Activated naive CD8-positive, alpha-beta T cell treated with anti-CD3 and anti-CD28 coated beads, Interleukin-2, amount 10 ng/mL, durations not matched to agents 7 days and 5 days (primary cell): Measurements from ENCODE around the gene SPDEF. TPM values are rescaled to one million over a fixed set of nuclear protein-coding genes. Genes with fewer than 3 reads are reported as not detected.

Experiments used
- ATAC-seq: fragments of 150-1000 bp; cut with Tn5 transposase; one replicate; pipeline ENCODE4 v1.10.0; 2021; ENCODE audit warnings: low read depth, moderate library complexity
- POLR2A ChIA-PET: fragments of 350-600 bp; sonication (Branson Sonifier 250); formaldehyde crosslinking; loops from one replicate; lab custom pipeline; 2021; ENCODE audit warnings: antibody characterized with exemption; lab: Charles Lee
- DNase-seq: peaks from one replicate; pipeline ENCODE4 v3.0.0; 2021
- H3K27ac Mint-ChIP-seq: one replicate; pipeline ENCODE4 v1.8.0; 2022; ENCODE audit warnings: mild to moderate bottlenecking, mixed read lengths
- H3K27me3 Mint-ChIP-seq: one replicate; pipeline ENCODE4 v1.8.0; 2022; ENCODE audit warnings: mild to moderate bottlenecking, moderate library complexity, mixed read lengths
- H3K36me3 Mint-ChIP-seq: one replicate; pipeline ENCODE4 v1.8.0; 2021; ENCODE audit warnings: mild to moderate bottlenecking, mixed read lengths
- H3K4me1 Mint-ChIP-seq: one replicate; pipeline ENCODE4 v1.8.0; 2021; ENCODE audit warnings: mixed read lengths
- H3K4me3 Mint-ChIP-seq: one replicate; pipeline ENCODE4 v1.8.0; 2022; ENCODE audit warnings: mild to moderate bottlenecking, moderate library complexity, mixed read lengths
- H3K9me3 Mint-ChIP-seq: one replicate; pipeline ENCODE4 v1.8.0; 2021; ENCODE audit warnings: mixed read lengths
- total RNA-seq, 2 experiments: library from RNA; stranded (reverse); gene quantifications; one replicate each; pipeline ENCODE4 v1.2.3, GENCODE V29; 2021

The SPDEF gene
- total RNA-seq, 2 experiments from 2014 or later = not detected

DNA sequence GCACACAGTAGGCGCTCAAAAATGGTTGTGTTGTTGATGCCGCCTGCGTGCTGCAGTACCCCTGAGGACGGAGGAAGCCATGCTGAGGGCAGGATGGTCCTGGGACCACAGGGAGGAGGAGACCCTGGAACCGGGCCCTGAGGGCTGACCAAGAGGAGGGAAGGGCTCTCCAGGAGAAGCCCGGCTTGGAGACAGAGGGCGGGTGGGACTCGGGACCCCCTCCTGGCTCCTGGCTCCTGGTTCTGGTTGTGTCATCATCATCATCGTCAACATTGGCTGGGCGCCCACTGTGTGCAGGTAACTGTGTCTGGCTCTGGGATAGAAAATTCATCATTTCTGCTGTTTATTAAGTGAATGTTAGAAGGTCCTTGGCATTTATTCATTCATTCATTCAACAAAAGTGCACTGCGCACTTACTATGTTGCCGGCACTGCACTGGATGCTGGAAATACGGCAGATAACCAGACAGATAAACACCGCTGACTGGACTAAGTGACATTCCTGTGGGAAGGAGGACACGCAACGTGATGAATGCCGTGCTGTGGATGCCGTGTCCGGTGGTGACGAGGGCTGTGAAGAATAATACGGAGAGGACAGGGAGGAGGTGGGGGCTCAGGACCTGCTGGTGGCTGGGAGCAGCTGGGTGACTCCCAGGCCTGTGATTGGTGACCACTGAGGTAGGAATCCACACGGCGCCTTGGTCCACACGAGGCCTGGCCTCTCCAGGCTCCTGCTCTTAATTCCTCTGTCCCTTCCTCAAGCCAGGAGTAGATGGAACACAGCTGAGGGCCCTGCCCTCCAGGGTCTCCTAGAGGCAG, 35.3 kb downstream of the SPDEF start:
- no peak for DNase-seq
- Mint-ChIP-seq H3K4me3 (no peak overlapping the region), H3K27me3 (no peaks in the 10 kb centered on the region), H3K9me3 (no peaks in the 10 kb centered on the region), H3K36me3 (no peaks in the 10 kb centered on the region), H3K27ac (no peak overlapping the region), H3K4me1 (peaks cover 1% of the 10 kb centered on the region)
- POLR2A ChIA-PET = no interaction called here
- no peak for ATAC-seq

DNA sequence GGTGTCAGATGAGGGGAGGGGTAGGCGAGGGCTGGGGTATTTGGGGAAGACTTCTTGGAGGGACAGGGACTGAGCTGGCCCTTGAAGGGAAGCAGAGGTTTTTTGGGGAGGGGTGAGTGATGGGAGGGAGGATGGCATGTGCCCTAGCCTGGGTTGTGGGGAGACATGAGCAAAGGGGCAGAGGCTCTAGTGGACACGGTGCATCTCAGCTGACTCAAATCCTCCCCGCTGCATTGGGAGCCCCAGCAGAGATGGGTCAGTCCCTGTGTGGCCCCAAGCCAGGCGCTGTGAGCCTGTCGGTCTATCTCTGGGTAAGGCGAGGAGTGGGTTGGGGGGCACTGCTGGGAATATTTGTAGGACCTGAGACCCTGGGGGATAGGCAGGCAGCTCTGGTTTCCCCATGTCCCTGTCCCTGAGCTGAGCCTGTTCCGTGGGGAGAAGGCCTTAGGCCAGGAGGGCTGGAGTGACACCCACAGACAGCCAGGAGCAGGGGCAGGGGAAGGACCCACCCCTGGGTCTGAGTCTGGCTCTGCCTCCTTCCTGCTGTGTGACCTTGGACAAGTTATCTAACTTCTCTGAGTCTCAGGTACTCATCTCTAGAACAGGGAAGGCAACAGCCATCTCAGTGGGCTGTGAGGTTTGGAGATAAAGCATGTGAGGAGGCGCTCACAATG, 36.0 kb downstream of the SPDEF start:
- Mint-ChIP-seq H3K27me3 (no peaks in the 10 kb centered on the region), H3K9me3 (no peaks in the 10 kb centered on the region), H3K27ac (no peak overlapping the region), H3K36me3 (no peaks in the 10 kb centered on the region), H3K4me3 (no peak overlapping the region), H3K4me1 (peaks cover 1% of the 10 kb centered on the region)
- DNase-seq (peak; percentile 15), ATAC-seq (no peak)
- POLR2A ChIA-PET = no interaction called here

GRCh38 chr6:34518669-34519365, 37.3 kb downstream of the SPDEF start:
- no peak for ATAC-seq
- Mint-ChIP-seq H3K36me3 (no peaks in the 10 kb centered on the region), H3K4me1 (peaks cover 1% of the 10 kb centered on the region), H3K4me3 (no peak overlapping the region), H3K27ac (no peak overlapping the region), H3K27me3 (peaks cover 5% of the 10 kb centered on the region), H3K9me3 (no peaks in the 10 kb centered on the region)
- POLR2A ChIA-PET = interaction anchor here (0.6 kb wide), 1 partner anchor 13 kb away, joined by 3 read pairs; no protein-coding TSS in a partner anchor
- DNase-seq = peak; percentile 20

DNA sequence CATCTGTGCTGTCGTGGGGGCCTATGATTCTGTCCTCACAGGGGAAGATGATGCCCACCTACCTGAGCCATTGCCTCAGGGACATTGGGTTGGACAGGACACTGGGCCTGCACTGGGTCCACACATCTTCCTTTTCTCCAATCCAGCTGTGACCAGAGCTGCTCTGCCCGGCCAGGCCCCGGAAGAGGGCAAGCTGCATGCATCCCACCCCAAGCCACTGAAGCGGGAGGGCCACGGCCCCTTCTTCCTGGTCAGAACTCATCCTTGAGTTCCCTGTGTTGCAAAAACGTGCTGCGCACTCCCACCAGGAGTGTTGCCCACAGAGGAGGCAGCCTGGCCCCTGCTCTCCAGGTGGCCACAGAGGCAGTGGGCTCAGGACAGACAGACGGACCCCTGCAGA, 38.2 kb downstream of the SPDEF start:
- Mint-ChIP-seq H3K36me3 (no peaks in the 10 kb centered on the region), H3K27ac (no peak overlapping the region), H3K4me3 (no peak overlapping the region), H3K4me1 (no peaks in the 10 kb centered on the region), H3K9me3 (no peaks in the 10 kb centered on the region), H3K27me3 (peaks cover 5% of the 10 kb centered on the region)
- no peak for ATAC-seq
- no peak for DNase-seq
- POLR2A ChIA-PET = no interaction called here

DNA sequence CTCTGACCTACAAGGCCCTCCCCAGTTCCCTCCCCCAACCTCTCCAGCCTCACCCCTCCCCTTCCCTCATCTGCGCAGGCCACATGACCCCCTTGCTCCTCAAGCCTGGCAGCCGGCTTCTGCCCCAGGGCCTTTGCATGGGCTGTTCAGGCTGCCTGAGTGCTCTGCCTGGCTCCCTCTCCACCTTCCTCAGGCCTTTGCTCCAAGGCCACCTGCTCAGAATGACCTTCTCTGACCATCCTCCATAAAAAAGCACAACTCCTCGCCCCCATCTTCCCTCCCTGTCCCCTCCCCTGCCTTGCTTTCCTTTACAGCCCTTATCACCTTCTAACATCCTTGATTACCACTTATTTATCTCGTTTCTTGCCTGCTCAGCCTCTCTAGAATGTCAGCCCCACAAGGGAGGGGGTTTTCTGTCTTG, 38.7 kb downstream of the SPDEF start:
- Mint-ChIP-seq H3K9me3 (no peaks in the 10 kb centered on the region), H3K27me3 (peaks cover 5% of the 10 kb centered on the region), H3K4me1 (no peaks in the 10 kb centered on the region), H3K36me3 (no peaks in the 10 kb centered on the region), H3K27ac (no peak overlapping the region), H3K4me3 (no peak overlapping the region)
- POLR2A ChIA-PET = interaction anchor here (0.5 kb wide), 1 partner anchor 10 kb away, joined by 3 read pairs; no protein-coding TSS in a partner anchor
- DNase-seq (no peak), ATAC-seq (no peak)

- Mint-ChIP-seq H3K27ac (no peak overlapping the region), H3K36me3 (no peaks in the 10 kb centered on the region), H3K4me1 (no peaks in the 10 kb centered on the region), H3K9me3 (no peaks in the 10 kb centered on the region), H3K4me3 (no peak overlapping the region), H3K27me3 (peaks cover 5% of the 10 kb centered on the region)
- POLR2A ChIA-PET = interaction anchor here (0.5 kb wide), 1 partner anchor 11 kb away, joined by 3 read pairs; no protein-coding TSS in a partner anchor
- DNase-seq = no peak
- no peak for ATAC-seq
These were observed 39.5 kb downstream of the SPDEF start for GRCh38 chr6:34516391-34517324.

DNA sequence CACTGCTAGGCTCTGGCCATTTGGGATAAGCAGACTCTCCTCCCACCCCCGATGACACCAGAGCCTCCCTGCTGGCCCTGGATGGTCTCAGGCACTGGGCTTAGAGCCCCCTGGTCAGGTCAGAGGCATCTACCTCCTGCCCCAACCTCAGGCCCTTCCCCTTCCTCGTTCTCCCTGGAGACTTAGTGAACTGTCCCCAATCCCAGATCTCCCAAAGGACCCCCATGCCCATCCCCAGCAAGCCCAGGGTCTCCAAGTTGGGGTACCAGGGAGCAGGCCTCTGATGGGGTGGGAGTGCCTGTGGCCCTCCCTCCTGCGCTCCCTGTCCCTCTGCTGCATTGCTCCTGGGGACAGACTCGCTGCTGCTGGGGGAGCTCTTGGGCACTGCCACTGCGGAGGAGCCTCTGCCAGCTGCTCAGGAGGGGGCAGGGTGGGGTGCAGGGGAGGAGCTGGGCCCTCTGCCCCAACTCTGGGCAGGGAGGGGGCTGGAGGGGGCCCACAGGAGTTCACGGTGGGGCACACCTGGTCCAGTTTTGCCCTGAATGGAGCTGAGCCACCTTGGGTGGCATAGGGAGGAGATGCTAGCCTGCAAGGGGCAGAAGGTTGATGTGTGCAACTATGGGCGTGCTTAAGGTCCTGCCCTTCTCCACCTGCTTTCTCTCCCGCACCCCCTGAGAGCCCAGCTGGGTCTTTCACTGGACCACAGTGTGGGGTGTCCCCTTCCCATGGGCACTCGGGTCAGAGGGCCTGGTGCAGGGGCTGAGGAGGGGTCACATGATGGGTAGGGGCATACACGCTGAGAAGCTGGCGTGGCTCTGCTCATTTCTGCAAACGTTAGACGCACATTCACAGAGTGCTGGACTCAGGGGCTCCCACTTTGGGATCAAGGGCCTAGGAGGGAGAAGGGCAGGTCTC, 40.4 kb downstream of the SPDEF start:
- POLR2A ChIA-PET = interaction anchor here (0.5 kb wide), 1 partner anchor 580 kb away, joined by 5 read pairs; no protein-coding TSS in a partner anchor

DNA sequence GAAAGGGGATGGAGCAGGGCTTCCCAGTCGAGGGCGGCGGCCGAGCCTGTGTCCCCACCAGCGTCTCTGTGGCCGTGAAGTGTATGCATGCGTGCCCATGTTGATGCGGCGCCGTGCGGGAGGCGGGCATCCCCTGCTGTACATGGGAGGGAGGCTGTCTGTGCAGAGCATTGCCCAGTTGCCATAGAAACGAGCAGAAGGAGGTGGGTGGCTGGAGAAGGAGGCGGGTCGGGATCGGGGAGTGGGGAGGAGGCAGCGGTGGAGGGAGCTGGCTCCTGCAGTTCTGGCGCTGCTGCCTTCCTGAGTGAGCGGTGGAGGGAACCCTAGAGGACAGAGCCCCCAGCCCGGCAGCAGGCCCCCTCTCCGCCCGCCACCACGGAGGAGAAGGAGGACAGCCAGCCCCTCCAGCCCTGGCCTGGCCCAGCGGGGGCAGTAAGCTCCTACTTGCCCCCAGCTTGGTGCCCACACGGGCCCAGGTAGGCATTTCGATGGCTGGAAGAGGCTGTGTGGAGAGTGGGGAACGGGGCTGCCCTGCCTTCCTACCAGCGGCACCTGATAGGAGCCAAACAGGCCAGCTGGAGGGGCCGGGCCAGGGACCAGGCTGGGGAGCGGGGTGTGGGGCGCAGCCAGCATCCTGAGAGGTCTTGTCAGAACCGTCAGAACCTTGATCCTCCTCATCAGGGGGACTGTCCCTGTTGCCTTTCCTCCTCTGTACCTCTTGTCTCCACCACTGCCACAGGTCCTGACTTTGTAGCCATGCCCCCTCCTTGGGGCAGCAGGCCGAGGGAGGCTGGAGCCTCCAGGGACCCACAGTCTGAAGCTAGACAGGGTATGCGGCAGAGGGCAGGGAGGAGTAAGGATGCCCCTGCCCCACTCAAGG, 41.3 kb downstream of the SPDEF start:
- Mint-ChIP-seq H3K27me3 (peaks cover 5% of the 10 kb centered on the region), H3K9me3 (peaks cover 4% of the 10 kb centered on the region), H3K36me3 (peaks cover 2% of the 10 kb centered on the region), H3K27ac (no peak overlapping the region), H3K4me3 (no peak overlapping the region), H3K4me1 (no peaks in the 10 kb centered on the region)
- DNase-seq (peak; percentile 23), ATAC-seq (no peak)
- POLR2A ChIA-PET = no interaction called here

More for the DNA sequence above, 40.4 kb downstream of the SPDEF start:
- H3K9me3 Mint-ChIP-seq = no peaks in the 10 kb centered on the region
- no peaks in the 10 kb centered on the region for H3K36me3 Mint-ChIP-seq
- H3K4me1 Mint-ChIP-seq = no peaks in the 10 kb centered on the region
- no peak overlapping the region for H3K27ac Mint-ChIP-seq
- H3K4me3 Mint-ChIP-seq = no peak overlapping the region
- no peak for ATAC-seq
- no peak for DNase-seq
- peaks cover 5% of the 10 kb centered on the region for H3K27me3 Mint-ChIP-seq

- peaks cover 4% of the 10 kb centered on the region for H3K9me3 Mint-ChIP-seq
- H3K4me1 Mint-ChIP-seq = no peaks in the 10 kb centered on the region
- peaks cover 5% of the 10 kb centered on the region for H3K27me3 Mint-ChIP-seq
- peaks cover 2% of the 10 kb centered on the region for H3K36me3 Mint-ChIP-seq
- H3K4me3 Mint-ChIP-seq = no peak overlapping the region
- peak; percentile 6 for DNase-seq
- POLR2A ChIA-PET = no interaction called here
- no peak for ATAC-seq
- no peak overlapping the region for H3K27ac Mint-ChIP-seq
These were observed 42.0 kb downstream of the SPDEF start for GRCh38 chr6:34514112-34514511.

DNA sequence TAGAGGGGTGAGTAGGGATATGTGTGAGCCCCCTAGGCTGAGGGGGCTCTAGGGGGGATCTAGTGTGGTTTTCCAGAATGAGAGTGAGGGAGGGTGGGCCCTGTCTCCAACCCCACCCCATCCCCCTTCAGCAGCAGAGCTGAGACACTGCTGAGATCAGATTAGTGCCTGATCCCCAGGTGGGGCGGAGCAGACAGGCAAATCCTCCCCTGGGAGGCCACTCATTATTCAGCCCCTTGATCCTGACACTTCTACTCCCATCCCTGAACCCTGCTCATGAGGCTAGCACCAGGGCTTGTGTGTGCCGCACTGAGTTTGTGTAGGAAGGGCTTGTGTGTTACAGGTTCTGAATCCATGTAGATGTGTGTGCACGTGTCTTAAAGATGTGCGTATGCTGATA, 42.5 kb downstream of the SPDEF start:
- Mint-ChIP-seq H3K36me3 (peaks cover 2% of the 10 kb centered on the region), H3K27ac (no peak overlapping the region), H3K4me3 (no peak overlapping the region), H3K27me3 (peaks cover 5% of the 10 kb centered on the region), H3K9me3 (peaks cover 4% of the 10 kb centered on the region), H3K4me1 (no peaks in the 10 kb centered on the region)
- DNase-seq = peak; percentile 16
- ATAC-seq = no peak
- POLR2A ChIA-PET = no interaction called here

GRCh38 chr6:34512738-34513115, 43.4 kb downstream of the SPDEF start:
- H3K4me3 Mint-ChIP-seq = no peak overlapping the region
- peaks cover 4% of the 10 kb centered on the region for H3K9me3 Mint-ChIP-seq
- H3K27ac Mint-ChIP-seq = no peak overlapping the region
- H3K4me1 Mint-ChIP-seq = no peaks in the 10 kb centered on the region
- H3K36me3 Mint-ChIP-seq = peaks cover 2% of the 10 kb centered on the region
- POLR2A ChIA-PET = no interaction called here
- no peak for ATAC-seq
- H3K27me3 Mint-ChIP-seq = peaks cover 5% of the 10 kb centered on the region
- peak; percentile 4 for DNase-seq
